Peyer's patch (tissue), 4 donors: ENCODE results near the gene ARHGAP26. TPM values are rescaled to one million over a fixed set of nuclear protein-coding genes. Genes with fewer than 3 reads are reported as not detected.

Experiments
- DNase-seq, 3 donors: peaks; one replicate each; pipeline ENCODE4 v3.0.0-alpha.2; 2017 to 2019
- H3K27ac ChIP-seq, 4 donors: fragments of 200-600 bp; sonication (generic); one replicate each; pipeline ENCODE4 v1.5.1; 2016 to 2019
- H3K27me3 ChIP-seq, 2 donors: fragments of 200-600 bp; sonication (generic); one replicate each; pipeline ENCODE4 v1.5.1; 2019
- H3K36me3 ChIP-seq, 3 donors: fragments of 200-600 bp; sonication (generic); one replicate each; pipeline ENCODE4 v1.5.1; 2016 to 2019
- H3K4me1 ChIP-seq, 4 donors: fragments of 200-600 bp; sonication (generic); one replicate each; pipeline ENCODE4 v1.5.1; 2016 to 2019
- H3K4me3 ChIP-seq, 4 donors: fragments of 200-600 bp; sonication (generic); 1 replicate in 3 of 4; 2 replicates in 1 of 4; pipeline ENCODE4 v1.5.1; 2016 to 2019; ENCODE audit warnings: mild to moderate bottlenecking in 1 of 4
- H3K9me3 ChIP-seq, 4 donors: fragments of 200-600 bp; sonication (generic); one replicate each; pipeline ENCODE4 v1.5.1; 2016 to 2019; ENCODE audit warnings: mild to moderate bottlenecking in 1 of 4
- POLR2A ChIP-seq, 2 donors: fragments of 450-650 bp; IDR thresholded peaks; one replicate each; pipeline ENCODE4 v1.5.1; 2017; ENCODE audit warnings: antibody characterized with exemption in 2 of 2, mild to moderate bottlenecking in 2 of 2, moderate library complexity in 2 of 2
- total RNA-seq, 4 donors: library from RNA; depleted of rRNA; stranded (reverse); fragments of >200 nt; gene quantifications; one replicate each; pipeline ENCODE4 v1.1.0, GENCODE V29; 2016
- TF ChIP-seq, protein P1 (sequence below), 6 experiments: fragments of 450-650 bp in 4 of 6; fragments of 200-600 bp in 2 of 6; sonication (generic) in 1 of 6; IDR thresholded peaks; one replicate each; pipeline ENCODE4 v1.5.1; 2017 to 2019; ENCODE audit warnings: antibody characterized with exemption in 6 of 6, mild to moderate bottlenecking in 3 of 6, moderate library complexity in 1 of 6

ARHGAP26 gene
- total RNA-seq, 4 donors from 2014 or later: 60.1 to 180 (median 126) TPM

- Histone ChIP-seq H3K4me1 (no peaks in the 10 kb centered on the region), H3K9me3 (no peaks in the 10 kb centered on the region), H3K27ac (no peak overlapping the region), H3K4me3 (no peak overlapping the region), H3K27me3 (no peaks in the 10 kb centered on the region), H3K36me3 (no peaks in the 10 kb centered on the region)
- no peak for DNase-seq
- TF ChIP-seq, protein P1, sequence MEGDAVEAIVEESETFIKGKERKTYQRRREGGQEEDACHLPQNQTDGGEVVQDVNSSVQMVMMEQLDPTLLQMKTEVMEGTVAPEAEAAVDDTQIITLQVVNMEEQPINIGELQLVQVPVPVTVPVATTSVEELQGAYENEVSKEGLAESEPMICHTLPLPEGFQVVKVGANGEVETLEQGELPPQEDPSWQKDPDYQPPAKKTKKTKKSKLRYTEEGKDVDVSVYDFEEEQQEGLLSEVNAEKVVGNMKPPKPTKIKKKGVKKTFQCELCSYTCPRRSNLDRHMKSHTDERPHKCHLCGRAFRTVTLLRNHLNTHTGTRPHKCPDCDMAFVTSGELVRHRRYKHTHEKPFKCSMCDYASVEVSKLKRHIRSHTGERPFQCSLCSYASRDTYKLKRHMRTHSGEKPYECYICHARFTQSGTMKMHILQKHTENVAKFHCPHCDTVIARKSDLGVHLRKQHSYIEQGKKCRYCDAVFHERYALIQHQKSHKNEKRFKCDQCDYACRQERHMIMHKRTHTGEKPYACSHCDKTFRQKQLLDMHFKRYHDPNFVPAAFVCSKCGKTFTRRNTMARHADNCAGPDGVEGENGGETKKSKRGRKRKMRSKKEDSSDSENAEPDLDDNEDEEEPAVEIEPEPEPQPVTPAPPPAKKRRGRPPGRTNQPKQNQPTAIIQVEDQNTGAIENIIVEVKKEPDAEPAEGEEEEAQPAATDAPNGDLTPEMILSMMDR (IDR thresholded peaks at IDR 0.05): no peak
- no peak for TF ChIP-seq POLR2A (IDR thresholded peaks at IDR 0.05)
These were observed 306.2 kb downstream of the ARHGAP26 start for GRCh38 chr5:143076377-143076776.

GRCh38 chr5:143077453-143078103 is 307.4 kb downstream of the ARHGAP26 start:
- H3K4me1 ChIP-seq: no peaks in the 10 kb centered on the region
- no peaks in the 10 kb centered on the region for H3K9me3 ChIP-seq
- TF ChIP-seq POLR2A (IDR thresholded peaks at IDR 0.05): no peak
- TF ChIP-seq, protein P1 (IDR thresholded peaks at IDR 0.05): no peak
- no peaks in the 10 kb centered on the region for H3K36me3 ChIP-seq
- no peak overlapping the region for H3K27ac ChIP-seq
- no peak for DNase-seq
- no peaks in the 10 kb centered on the region for H3K27me3 ChIP-seq
- H3K4me3 ChIP-seq: no peak overlapping the region

GRCh38 chr5:143078313-143078712 is 308.1 kb downstream of the ARHGAP26 start:
- no peaks in the 10 kb centered on the region for H3K9me3 ChIP-seq
- H3K36me3 ChIP-seq: no peaks in the 10 kb centered on the region
- H3K4me3 ChIP-seq: no peak overlapping the region
- no peak overlapping the region for H3K27ac ChIP-seq
- TF ChIP-seq, protein P1 (IDR thresholded peaks at IDR 0.05): no peak
- TF ChIP-seq POLR2A (IDR thresholded peaks at IDR 0.05): no peak
- no peaks in the 10 kb centered on the region for H3K4me1 ChIP-seq
- H3K27me3 ChIP-seq: no peaks in the 10 kb centered on the region
- no peak for DNase-seq

DNA sequence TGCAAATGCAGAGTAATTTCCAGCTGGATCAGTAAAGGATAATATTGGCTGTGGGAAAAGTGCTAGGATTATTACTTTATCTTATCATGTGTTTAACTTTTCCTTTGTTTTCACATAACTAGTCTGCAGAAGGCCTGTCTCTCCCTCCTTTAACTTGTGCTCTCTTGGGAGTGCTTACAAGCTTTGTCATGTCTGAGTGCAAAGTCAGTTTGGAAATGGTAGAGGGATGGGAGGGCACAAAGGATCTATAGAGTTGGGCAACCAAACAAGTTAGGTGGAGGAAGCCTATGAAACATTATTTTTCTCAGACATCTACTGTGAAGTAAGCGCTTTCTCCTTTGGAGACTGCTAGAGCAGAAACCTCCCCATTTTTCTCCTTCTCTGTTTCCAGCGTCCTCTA is 308.8 kb downstream of the ARHGAP26 start:
- Histone ChIP-seq H3K4me3 (no peak overlapping the region), H3K27ac (no peak overlapping the region), H3K27me3 (no peaks in the 10 kb centered on the region), H3K9me3 (no peaks in the 10 kb centered on the region), H3K4me1 (peaks cover 0 to 3% (median 0%) of the 10 kb centered on the region in 4 donors), H3K36me3 (no peaks in the 10 kb centered on the region)
- no peak for TF ChIP-seq POLR2A (IDR thresholded peaks at IDR 0.05)
- TF ChIP-seq, protein P1 (IDR thresholded peaks at IDR 0.05): no peak
- DNase-seq: no peak

- Histone ChIP-seq H3K27ac (no peak overlapping the region), H3K36me3 (no peaks in the 10 kb centered on the region), H3K4me3 (no peak overlapping the region), H3K27me3 (no peaks in the 10 kb centered on the region), H3K4me1 (peaks cover 0 to 11% (median 0%) of the 10 kb centered on the region in 4 donors), H3K9me3 (no peaks in the 10 kb centered on the region)
- no peak for DNase-seq
- TF ChIP-seq, protein P1 (IDR thresholded peaks at IDR 0.05): no peak
- TF ChIP-seq POLR2A (IDR thresholded peaks at IDR 0.05): no peak
These were observed 310.2 kb downstream of the ARHGAP26 start for GRCh38 chr5:143080407-143080806.
